Panc1 (cell line): ENCODE data around the gene COMMD7. TPM values are rescaled to one million over a fixed set of nuclear protein-coding genes. Genes with fewer than 3 reads are reported as not detected.

Source experiments
- ATAC-seq: fragments of 200-7000 bp; cut with Tn5 transposase; 2 replicates; pipeline ENCODE4 v1.9.1; 2020; ENCODE audit warnings: mild to moderate bottlenecking, moderate library complexity
- BruUV-seq: library from RNA; stranded (reverse); fragments of 400-500 nt; replicated peaks from 2 replicates; lab custom pipeline; 2021; lab: Mats Ljungman, UMichigan
- CTCF ChIA-PET: fragments of 300-600 bp; sonication (Branson Sonifier 250); formaldehyde crosslinking; loops from one replicate; lab custom pipeline; 2022; ENCODE audit warnings: antibody characterized with exemption; lab: Charles Lee
- POLR2A ChIA-PET: fragments of 300-600 bp; sonication (Branson Sonifier 250); formaldehyde crosslinking; loops from one replicate; lab custom pipeline; 2022; ENCODE audit warnings: antibody characterized with exemption; lab: Charles Lee
- DNase-seq: peaks from one replicate; pipeline ENCODE4 v3.0.0-alpha.2; 2010; ENCODE audit warnings: low read depth, low spot score
- H3K27ac ChIP-seq: 2 replicates; pipeline ENCODE4 v1.5.1; 2011; ENCODE audit warnings: mild to moderate bottlenecking, low read length, inconsistent platforms
- H3K27me3 ChIP-seq: fragments of 200-500 bp; sonication (Bioruptor generic); 2 replicates; pipeline ENCODE4 v1.6.0; 2014; ENCODE audit warnings: low read length, inconsistent platforms; ENCODE audit not compliant: control insufficient read depth, insufficient read depth
- H3K36me3 ChIP-seq: fragments of 200-500 bp; sonication (Bioruptor generic); 2 replicates; pipeline ENCODE4 v1.5.1; 2014; ENCODE audit warnings: inconsistent platforms, mild to moderate bottlenecking, low read length, moderate library complexity; ENCODE audit not compliant: control insufficient read depth, insufficient read depth
- H3K4me1 ChIP-seq: 2 replicates; pipeline ENCODE4 v1.5.1; 2011; ENCODE audit warnings: inconsistent platforms, mild to moderate bottlenecking, low read length, moderate library complexity; ENCODE audit not compliant: control insufficient read depth, insufficient read depth
- H3K4me3 ChIP-seq, 2 experiments: 2 replicates each; pipeline ENCODE4 v1.5.1; 2011 to 2012; ENCODE audit warnings: low read depth in 2 of 2, low read length in 2 of 2, mild to moderate bottlenecking in 2 of 2, inconsistent platforms in 1 of 2, moderate library complexity in 1 of 2
- H3K9me3 ChIP-seq: fragments of 200-500 bp; sonication (Bioruptor generic); 2 replicates; pipeline ENCODE4 v1.5.1; 2014; ENCODE audit warnings: low read depth, mild to moderate bottlenecking, inconsistent platforms, low read length, moderate library complexity; ENCODE audit not compliant: control insufficient read depth, insufficient read depth
- POLR2AphosphoS5 ChIP-seq: IDR thresholded peaks from 2 replicates; pipeline ENCODE4 v1.6.1; 2012; ENCODE audit warnings: mild to moderate bottlenecking, low read depth, low read length, moderate library complexity
- SIN3A ChIP-seq: IDR thresholded peaks from 2 replicates; pipeline ENCODE4 v1.6.1; 2012; ENCODE audit warnings: low read depth, mild to moderate bottlenecking, low read length, moderate library complexity, borderline replicate concordance; ENCODE audit not compliant: insufficient read depth
- TCF7L2 ChIP-seq: IDR thresholded peaks from 2 replicates; pipeline ENCODE4 v1.6.1; 2011; ENCODE audit warnings: mild to moderate bottlenecking, low read depth, low read length, inconsistent platforms
- in situ Hi-C: cut with HindIII; loops from 2 replicates; pipeline ENCODE4 v1.10.0; 2016; ENCODE audit warnings: low sequenced_read_pairs, low pct_unique_long_range_greater_than_20kb
- intact Hi-C: fragments of 100-400 bp; cut with micrococcal nuclease; formaldehyde crosslinking; loops from one replicate; pipeline ENCODE4 v1.10.0; 2022; ENCODE audit not compliant: unreplicated experiment
- total RNA-seq: library from RNA; stranded (reverse); gene quantifications from one replicate; pipeline ENCODE4 v1.2.1, GENCODE V29; 2021; ENCODE audit not compliant: unreplicated experiment
- TF ChIP-seq, protein P1 (sequence below), 2 experiments: IDR thresholded peaks; 2 replicates each; pipeline ENCODE4 v1.6.1; 2011 to 2012; ENCODE audit warnings: low read depth in 2 of 2, control low read depth in 1 of 2, low read length in 1 of 2, mild to moderate bottlenecking in 1 of 2, moderate library complexity in 1 of 2; ENCODE audit not compliant: insufficient read depth in 1 of 2
- TF ChIP-seq, protein P2 (sequence below): fragments of 450-650 bp; IDR thresholded peaks from 2 replicates; pipeline ENCODE4 v1.5.1; 2017; ENCODE audit warnings: mild to moderate bottlenecking

Gene COMMD7
- total RNA-seq, 1 experiment from 2014 or later = 24.8 TPM

DNA sequence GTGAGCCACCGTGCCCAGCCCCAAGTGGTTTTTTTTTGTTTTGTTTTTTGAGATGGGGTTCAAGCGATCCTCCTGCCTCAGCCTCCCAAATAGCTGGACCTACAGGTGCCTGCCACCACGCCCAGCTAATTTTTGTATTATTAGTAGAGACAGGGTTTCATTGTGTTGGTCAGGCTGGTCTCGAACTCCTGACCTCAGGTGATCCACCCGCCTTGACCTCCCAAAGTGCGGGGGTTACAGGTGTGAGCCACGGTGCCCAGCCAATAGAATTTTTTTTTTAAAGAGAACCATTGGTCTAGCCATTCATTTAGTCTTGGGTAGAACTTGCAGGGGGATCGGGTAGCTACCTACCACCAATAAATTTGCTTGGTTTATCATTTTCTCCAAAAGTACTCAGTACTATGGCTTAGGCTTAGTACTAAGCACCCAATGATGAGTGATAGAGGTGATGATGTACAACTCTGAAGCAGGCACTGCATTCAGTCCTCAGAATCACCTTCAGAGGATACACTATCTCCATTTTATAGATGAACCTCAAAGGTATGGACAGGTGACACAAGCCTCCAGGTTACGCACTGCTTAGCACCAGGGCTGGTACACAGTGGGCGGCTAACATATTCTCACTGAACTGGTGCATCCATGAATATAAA lies 56.6 kb downstream of the COMMD7 start:
- in situ Hi-C loops = no loop called here

DNA sequence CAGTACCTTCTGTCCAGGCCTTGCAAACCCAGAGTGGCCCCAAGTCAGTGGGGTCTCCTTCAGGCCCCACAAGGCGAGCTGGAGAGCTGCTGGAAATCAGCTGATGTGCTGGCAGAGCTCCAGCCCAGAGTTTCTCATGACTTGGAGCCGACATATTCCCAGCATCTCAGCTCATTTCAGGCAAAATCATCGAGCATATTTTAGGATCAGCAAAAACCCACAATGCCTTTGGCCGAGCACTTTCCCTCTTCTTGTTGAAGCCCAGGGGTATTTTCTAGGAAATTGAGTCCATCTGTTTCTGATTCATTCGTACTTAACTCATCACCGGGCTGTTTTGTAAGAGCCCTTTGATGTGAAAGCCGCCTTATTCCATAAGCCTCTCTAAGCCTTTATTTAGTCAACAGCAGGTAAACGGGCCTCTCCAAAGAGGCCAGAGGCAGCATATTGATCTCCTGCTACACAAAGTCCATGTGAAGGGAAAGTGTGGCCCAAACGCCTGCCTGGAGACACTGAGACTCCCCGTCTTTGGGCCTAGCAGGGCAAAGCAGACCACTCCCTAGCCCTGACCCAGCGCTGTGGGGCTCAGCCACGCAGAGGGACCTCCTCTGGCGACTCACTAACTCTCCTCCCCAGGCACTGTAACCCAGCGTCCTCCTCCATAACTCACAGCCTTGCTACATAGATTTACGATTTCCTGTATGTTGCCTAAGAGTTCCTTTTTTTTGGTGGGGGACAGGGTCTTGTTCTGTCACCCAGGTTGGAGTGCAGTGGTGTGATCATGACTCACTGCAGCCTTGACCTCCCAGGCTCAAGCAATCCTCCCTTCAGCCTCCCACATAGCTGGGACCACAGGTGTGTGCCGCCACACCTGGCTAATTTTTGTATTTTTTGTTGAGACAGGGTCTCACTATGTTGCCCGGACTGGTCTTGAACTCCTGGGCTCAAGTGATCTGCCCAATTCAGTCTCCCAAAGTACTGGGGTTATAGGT lies 57.4 kb downstream of the COMMD7 start:
- BruUV-seq = no TSS peak
- no peaks in the 10 kb centered on the region for H3K9me3 ChIP-seq
- no peak overlapping the region for H3K4me3 ChIP-seq
- TF ChIP-seq POLR2AphosphoS5 = no peak
- no peak for TF ChIP-seq TCF7L2
- TF ChIP-seq SIN3A = no peak
- TF ChIP-seq, protein P1, sequence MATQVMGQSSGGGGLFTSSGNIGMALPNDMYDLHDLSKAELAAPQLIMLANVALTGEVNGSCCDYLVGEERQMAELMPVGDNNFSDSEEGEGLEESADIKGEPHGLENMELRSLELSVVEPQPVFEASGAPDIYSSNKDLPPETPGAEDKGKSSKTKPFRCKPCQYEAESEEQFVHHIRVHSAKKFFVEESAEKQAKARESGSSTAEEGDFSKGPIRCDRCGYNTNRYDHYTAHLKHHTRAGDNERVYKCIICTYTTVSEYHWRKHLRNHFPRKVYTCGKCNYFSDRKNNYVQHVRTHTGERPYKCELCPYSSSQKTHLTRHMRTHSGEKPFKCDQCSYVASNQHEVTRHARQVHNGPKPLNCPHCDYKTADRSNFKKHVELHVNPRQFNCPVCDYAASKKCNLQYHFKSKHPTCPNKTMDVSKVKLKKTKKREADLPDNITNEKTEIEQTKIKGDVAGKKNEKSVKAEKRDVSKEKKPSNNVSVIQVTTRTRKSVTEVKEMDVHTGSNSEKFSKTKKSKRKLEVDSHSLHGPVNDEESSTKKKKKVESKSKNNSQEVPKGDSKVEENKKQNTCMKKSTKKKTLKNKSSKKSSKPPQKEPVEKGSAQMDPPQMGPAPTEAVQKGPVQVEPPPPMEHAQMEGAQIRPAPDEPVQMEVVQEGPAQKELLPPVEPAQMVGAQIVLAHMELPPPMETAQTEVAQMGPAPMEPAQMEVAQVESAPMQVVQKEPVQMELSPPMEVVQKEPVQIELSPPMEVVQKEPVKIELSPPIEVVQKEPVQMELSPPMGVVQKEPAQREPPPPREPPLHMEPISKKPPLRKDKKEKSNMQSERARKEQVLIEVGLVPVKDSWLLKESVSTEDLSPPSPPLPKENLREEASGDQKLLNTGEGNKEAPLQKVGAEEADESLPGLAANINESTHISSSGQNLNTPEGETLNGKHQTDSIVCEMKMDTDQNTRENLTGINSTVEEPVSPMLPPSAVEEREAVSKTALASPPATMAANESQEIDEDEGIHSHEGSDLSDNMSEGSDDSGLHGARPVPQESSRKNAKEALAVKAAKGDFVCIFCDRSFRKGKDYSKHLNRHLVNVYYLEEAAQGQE (IDR thresholded peaks at IDR 0.05; ENCODE audit: insufficient read depth in 1 of 2, low read depth in 2 of 2, low read length in 1 of 2) = no peak
- TF ChIP-seq, protein P2, sequence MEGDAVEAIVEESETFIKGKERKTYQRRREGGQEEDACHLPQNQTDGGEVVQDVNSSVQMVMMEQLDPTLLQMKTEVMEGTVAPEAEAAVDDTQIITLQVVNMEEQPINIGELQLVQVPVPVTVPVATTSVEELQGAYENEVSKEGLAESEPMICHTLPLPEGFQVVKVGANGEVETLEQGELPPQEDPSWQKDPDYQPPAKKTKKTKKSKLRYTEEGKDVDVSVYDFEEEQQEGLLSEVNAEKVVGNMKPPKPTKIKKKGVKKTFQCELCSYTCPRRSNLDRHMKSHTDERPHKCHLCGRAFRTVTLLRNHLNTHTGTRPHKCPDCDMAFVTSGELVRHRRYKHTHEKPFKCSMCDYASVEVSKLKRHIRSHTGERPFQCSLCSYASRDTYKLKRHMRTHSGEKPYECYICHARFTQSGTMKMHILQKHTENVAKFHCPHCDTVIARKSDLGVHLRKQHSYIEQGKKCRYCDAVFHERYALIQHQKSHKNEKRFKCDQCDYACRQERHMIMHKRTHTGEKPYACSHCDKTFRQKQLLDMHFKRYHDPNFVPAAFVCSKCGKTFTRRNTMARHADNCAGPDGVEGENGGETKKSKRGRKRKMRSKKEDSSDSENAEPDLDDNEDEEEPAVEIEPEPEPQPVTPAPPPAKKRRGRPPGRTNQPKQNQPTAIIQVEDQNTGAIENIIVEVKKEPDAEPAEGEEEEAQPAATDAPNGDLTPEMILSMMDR = no peak
- ChIA-PET POLR2A (no interaction called here), CTCF (no interaction called here)
- intact Hi-C loops (no loop called here), in situ Hi-C loops (no loop called here)
- 0 out of 2 replicates have a peak, but pooled peaks cover 4% of the 10 kb centered on the region for H3K4me1 ChIP-seq
- no peaks in the 10 kb centered on the region for H3K27me3 ChIP-seq
- H3K27ac ChIP-seq = no peak overlapping the region
- no peaks in the 10 kb centered on the region for H3K36me3 ChIP-seq
- no peak for ATAC-seq
- DNase-seq = no peak

More for the DNA sequence above, 56.6 kb downstream of the COMMD7 start:
- intact Hi-C loops = no loop called here
- no peaks in the 10 kb centered on the region for H3K9me3 ChIP-seq
- ChIA-PET CTCF (no interaction called here), POLR2A (no interaction called here)
- no peak for TF ChIP-seq TCF7L2
- TF ChIP-seq, protein P1 (IDR thresholded peaks at IDR 0.05; ENCODE audit: insufficient read depth in 1 of 2, low read depth in 2 of 2, low read length in 1 of 2) = no peak
- TF ChIP-seq, protein P2 = no peak
- no peak for TF ChIP-seq SIN3A
- no peak for TF ChIP-seq POLR2AphosphoS5
- ATAC-seq = no peak
- no peak overlapping the region for H3K4me3 ChIP-seq
- no peak for DNase-seq
- H3K27ac ChIP-seq = no peak overlapping the region
- no peaks in the 10 kb centered on the region for H3K36me3 ChIP-seq
- no peaks in the 10 kb centered on the region for H3K4me1 ChIP-seq
- H3K27me3 ChIP-seq = no peaks in the 10 kb centered on the region
- no TSS peak for BruUV-seq
